Mononuclear cell (primary cell): Measurements from ENCODE around the gene CENPT. TPM values are rescaled to one million over a fixed set of nuclear protein-coding genes. Genes with fewer than 3 reads are reported as not detected.

Experiments
- H3K27me3 ChIP-seq: 2 replicates; pipeline ENCODE4 v1.6.0; 2011; ENCODE audit warnings: low read length, control low read depth; ENCODE audit not compliant: insufficient read depth
- H3K4me1 ChIP-seq: 2 replicates; pipeline ENCODE4 v1.5.1; 2011; ENCODE audit warnings: mild to moderate bottlenecking, low read length, control low read depth; ENCODE audit not compliant: insufficient read depth
- H3K4me3 ChIP-seq: 2 replicates; pipeline ENCODE4 v1.5.1; 2011; ENCODE audit warnings: mild to moderate bottlenecking, low read length, moderate library complexity
- H3K9me3 ChIP-seq: 2 replicates; pipeline ENCODE4 v1.5.1; 2011; ENCODE audit warnings: low read depth, mild to moderate bottlenecking, control low read depth, low read length
- total RNA-seq: library from RNA; depleted of rRNA; stranded (reverse); fragments of >200 nt; gene quantifications from one replicate; pipeline ENCODE4 v1.2.3, GENCODE V29; 2012

The CENPT gene
- total RNA-seq, result 20.8 TPM

GRCh38 chr16:67847064-67847861 is at the start of gene CENPT:
TSS of gene CENPT (minus strand) at chr16:67847693. CDS start at chr16:67833859, 13,834 bp downstream.
- Histone ChIP-seq H3K4me3 (peak within 1 kb of the TSS; percentile 69), H3K27me3 (no peaks in the 10 kb centered on the region), H3K4me1 (peaks cover 51% of the 10 kb centered on the region), H3K9me3 (no peaks in the 10 kb centered on the region)

GRCh38 chr16:67897231-67897630 is 49.7 kb upstream of the CENPT start:
- H3K27me3 ChIP-seq, result no peaks in the 10 kb centered on the region
- peaks cover 24% of the 10 kb centered on the region for H3K4me1 ChIP-seq
- H3K9me3 ChIP-seq, result no peaks in the 10 kb centered on the region
- H3K4me3 ChIP-seq, result no peak overlapping the region

GRCh38 chr16:67893743-67894399 is 46.4 kb upstream of the CENPT start:
- no peaks in the 10 kb centered on the region for H3K9me3 ChIP-seq
- H3K4me3 ChIP-seq, result peak overlapping the region; percentile 87
- H3K4me1 ChIP-seq, result peaks cover 24% of the 10 kb centered on the region
- H3K27me3 ChIP-seq, result no peaks in the 10 kb centered on the region

- H3K4me3 ChIP-seq, result peak within 1 kb of the TSS; percentile 87
- no peaks in the 10 kb centered on the region for H3K27me3 ChIP-seq
- H3K9me3 ChIP-seq, result no peaks in the 10 kb centered on the region
- peaks cover 24% of the 10 kb centered on the region for H3K4me1 ChIP-seq
Observed at GRCh38 chr16:67892899-67893742, 45.6 kb upstream of the CENPT start, which contains the start of gene PSKH1. TSS of gene PSKH1 (plus strand) at chr16:67893254. CDS start at chr16:67908750, 15,496 bp downstream.

- H3K4me1 ChIP-seq, result peaks cover 24% of the 10 kb centered on the region
- H3K4me3 ChIP-seq, result peak overlapping the region; percentile 87
- no peaks in the 10 kb centered on the region for H3K27me3 ChIP-seq
- no peaks in the 10 kb centered on the region for H3K9me3 ChIP-seq
Observed at GRCh38 chr16:67892375-67892774, 44.9 kb upstream of the CENPT start.

GRCh38 chr16:67888331-67888730 is 40.8 kb upstream of the CENPT start:
- Histone ChIP-seq H3K4me1 (no peaks in the 10 kb centered on the region), H3K4me3 (no peak overlapping the region), H3K9me3 (no peaks in the 10 kb centered on the region), H3K27me3 (no peaks in the 10 kb centered on the region)

- H3K9me3 ChIP-seq, result no peaks in the 10 kb centered on the region
- no peaks in the 10 kb centered on the region for H3K4me1 ChIP-seq
- H3K27me3 ChIP-seq, result no peaks in the 10 kb centered on the region
- no peak overlapping the region for H3K4me3 ChIP-seq
Observed at GRCh38 chr16:67886387-67886786, 38.9 kb upstream of the CENPT start.

- Histone ChIP-seq H3K4me3 (no peak overlapping the region), H3K9me3 (no peaks in the 10 kb centered on the region), H3K27me3 (no peaks in the 10 kb centered on the region), H3K4me1 (no peaks in the 10 kb centered on the region)
Observed at GRCh38 chr16:67885976-67886375, 38.5 kb upstream of the CENPT start.

GRCh38 chr16:67885545-67885944 is 38.1 kb upstream of the CENPT start:
- no peaks in the 10 kb centered on the region for H3K4me1 ChIP-seq
- no peaks in the 10 kb centered on the region for H3K27me3 ChIP-seq
- H3K9me3 ChIP-seq, result no peaks in the 10 kb centered on the region
- no peak overlapping the region for H3K4me3 ChIP-seq

- H3K27me3 ChIP-seq, result no peaks in the 10 kb centered on the region
- no peaks in the 10 kb centered on the region for H3K9me3 ChIP-seq
- no peak within 1 kb of the TSS for H3K4me3 ChIP-seq
- no peaks in the 10 kb centered on the region for H3K4me1 ChIP-seq
Observed at GRCh38 chr16:67884684-67885083, 37.2 kb upstream of the CENPT start, which contains the start of gene NRN1L. TSS of gene NRN1L (plus strand) at chr16:67884885. CDS start at chr16:67884904, 19 bp downstream.

GRCh38 chr16:67883872-67884261 is 36.4 kb upstream of the CENPT start:
- H3K27me3 ChIP-seq, result no peaks in the 10 kb centered on the region
- no peaks in the 10 kb centered on the region for H3K9me3 ChIP-seq
- H3K4me1 ChIP-seq, result no peaks in the 10 kb centered on the region
- no peak overlapping the region for H3K4me3 ChIP-seq

- no peaks in the 10 kb centered on the region for H3K27me3 ChIP-seq
- no peak overlapping the region for H3K4me3 ChIP-seq
- H3K4me1 ChIP-seq, result no peaks in the 10 kb centered on the region
- no peaks in the 10 kb centered on the region for H3K9me3 ChIP-seq
Observed at GRCh38 chr16:67883146-67883871, 35.8 kb upstream of the CENPT start.

- Histone ChIP-seq H3K4me1 (no peaks in the 10 kb centered on the region), H3K9me3 (no peaks in the 10 kb centered on the region), H3K27me3 (no peaks in the 10 kb centered on the region), H3K4me3 (no peak overlapping the region)
Observed at GRCh38 chr16:67882374-67883145, 35.1 kb upstream of the CENPT start.
